ENCODE data around the gene PRPSAP2.
"Not testable (repeated sequence)": the region's sequence is repeated elsewhere in the genome, so short reads cannot be mapped to it uniquely, and the experiment has no call there.

The PRPSAP2 gene

GRCh38 chr17:18947866-18948265, 89.9 kb downstream of the PRPSAP2 start:
- no peak for DNase-seq

- no peak for DNase-seq
Measured at GRCh38 chr17:18948476-18949006, 90.6 kb downstream of the PRPSAP2 start.

GRCh38 chr17:18949566-18949965, 91.6 kb downstream of the PRPSAP2 start:
- DNase-seq = no peak

GRCh38 chr17:18950346-18950745, 92.4 kb downstream of the PRPSAP2 start:
- no peak for DNase-seq

GRCh38 chr17:18950944-18951905, 93.3 kb downstream of the PRPSAP2 start:
- no peak for DNase-seq

GRCh38 chr17:18951941-18952842, 94.3 kb downstream of the PRPSAP2 start, which contains the start of gene SLC5A10:
SLC5A10 (plus strand) TSS chr17:18952165; CDS start chr17:18952206, 41 bp downstream.
- DNase-seq = no peak

GRCh38 chr17:18953231-18953728, 95.3 kb downstream of the PRPSAP2 start:
- DNase-seq = no peak

GRCh38 chr17:18954321-18954720, 96.4 kb downstream of the PRPSAP2 start:
- DNase-seq = no peak

GRCh38 chr17:18955009-18955408, 97.1 kb downstream of the PRPSAP2 start:
- DNase-seq = no peak

- not testable (repeated sequence) for DNase-seq
Measured at GRCh38 chr17:18956021-18956420, 98.1 kb downstream of the PRPSAP2 start.

GRCh38 chr17:18956581-18956980, 98.7 kb downstream of the PRPSAP2 start:
- DNase-seq = no peak

GRCh38 chr17:18957831-18958230, 99.9 kb downstream of the PRPSAP2 start:
- no peak for DNase-seq

- DNase-seq = no peak
Measured at GRCh38 chr17:18958611-18959010, 100.7 kb downstream of the PRPSAP2 start.

GRCh38 chr17:18959071-18959844, 101.3 kb downstream of the PRPSAP2 start:
- DNase-seq = no peak

GRCh38 chr17:18959845-18960240, 101.9 kb downstream of the PRPSAP2 start:
- DNase-seq = no peak

GRCh38 chr17:18960241-18960665, 102.3 kb downstream of the PRPSAP2 start:
- DNase-seq = no peak

GRCh38 chr17:18960803-18961511, 103.0 kb downstream of the PRPSAP2 start:
- peak; percentile 23 to 28 for DNase-seq

GRCh38 chr17:18961634-18962493, 103.9 kb downstream of the PRPSAP2 start:
- DNase-seq = no peak

GRCh38 chr17:18962494-18962815, 104.5 kb downstream of the PRPSAP2 start:
- DNase-seq = no peak
